GM23248 (cell line): ENCODE results near the gene E2F7. TPM values are rescaled to one million over a fixed set of nuclear protein-coding genes. Genes with fewer than 3 reads are reported as not detected.

Experiments used
- DNase-seq: peaks from one replicate; pipeline ENCODE4 v3.0.0-alpha.2; 2015
- H2AFZ ChIP-seq: fragments of 200-600 bp; sonication (generic); 2 replicates; pipeline ENCODE4 v1.6.1; 2016; ENCODE audit warnings: antibody characterized with exemption
- H3F3A ChIP-seq: fragments of 200-600 bp; sonication (generic); 2 replicates; pipeline ENCODE4 v1.6.1; 2016; ENCODE audit warnings: mild to moderate bottlenecking, antibody characterized with exemption, mixed run types; ENCODE audit not compliant: insufficient read depth
- H3K27ac ChIP-seq: fragments of 200-600 bp; sonication (generic); 2 replicates; pipeline ENCODE4 v1.5.1; 2016; ENCODE audit warnings: mild to moderate bottlenecking
- H3K27me3 ChIP-seq: fragments of 200-600 bp; sonication (generic); replicated peaks from 2 replicates; pipeline ENCODE4 v1.6.1; 2016; ENCODE audit warnings: mild to moderate bottlenecking; ENCODE audit not compliant: insufficient read depth
- H3K36me3 ChIP-seq: fragments of 200-600 bp; sonication (generic); 2 replicates; pipeline ENCODE4 v1.6.1; 2016; ENCODE audit warnings: low read depth, mild to moderate bottlenecking
- H3K4me1 ChIP-seq: fragments of 200-600 bp; sonication (generic); 2 replicates; pipeline ENCODE4 v1.6.1; 2016; ENCODE audit warnings: mild to moderate bottlenecking; ENCODE audit not compliant: insufficient read depth
- H3K4me2 ChIP-seq: fragments of 200-600 bp; sonication (generic); one replicate; pipeline ENCODE4 v1.6.1; 2016; ENCODE audit warnings: mild to moderate bottlenecking; ENCODE audit not compliant: unreplicated experiment
- H3K4me3 ChIP-seq: fragments of 200-600 bp; sonication (generic); 2 replicates; pipeline ENCODE4 v1.5.1; 2016; ENCODE audit warnings: mild to moderate bottlenecking
- H3K79me2 ChIP-seq: fragments of 200-600 bp; sonication (generic); 2 replicates; pipeline ENCODE4 v1.6.1; 2016; ENCODE audit warnings: mild to moderate bottlenecking; ENCODE audit not compliant: insufficient read depth
- H3K9ac ChIP-seq: fragments of 200-600 bp; sonication (generic); 2 replicates; pipeline ENCODE4 v1.6.1; 2016; ENCODE audit warnings: mild to moderate bottlenecking
- H3K9me2 ChIP-seq: fragments of 200-600 bp; sonication (generic); 2 replicates; pipeline ENCODE4 v1.6.1; 2016; ENCODE audit warnings: mixed run types, mild to moderate bottlenecking, moderate library complexity; ENCODE audit not compliant: insufficient read depth
- H3K9me3 ChIP-seq: fragments of 200-600 bp; sonication (generic); one replicate; pipeline ENCODE4 v1.6.1; 2017; ENCODE audit warnings: low read depth
- H4K20me1 ChIP-seq: fragments of 200-600 bp; sonication (generic); 2 replicates; pipeline ENCODE4 v1.6.0; 2016; ENCODE audit not compliant: insufficient read depth
- EZH2 ChIP-seq: fragments of 200-600 bp; sonication (generic); IDR thresholded peaks from 2 replicates; pipeline ENCODE4 v1.6.1; 2018; ENCODE audit warnings: antibody characterized with exemption, mild to moderate bottlenecking; ENCODE audit not compliant: insufficient read depth, poor library complexity, severe bottlenecking
- EZH2phosphoT487 ChIP-seq: fragments of 200-600 bp; sonication (generic); IDR thresholded peaks from 2 replicates; pipeline ENCODE4 v1.6.1; 2018; ENCODE audit warnings: antibody characterized with exemption, moderate library complexity, mild to moderate bottlenecking, low read depth; ENCODE audit not compliant: insufficient read depth
- WGBS, 2 experiments: methylation state at CpG; one replicate each; pipeline ENCODE4 v1.1.6; 2015 to 2017; ENCODE audit warnings: low lambda C conversion rate in 2 of 2, low coverage in 1 of 2; ENCODE audit errors: missing lambda C conversion rate in 2 of 2; 5-methylcytosine and 5-hydroxymethylcytosine counted together
- in situ Hi-C: fragments of 300-500 bp; cut with MboI; formaldehyde crosslinking; loops from 2 replicates; pipeline ENCODE4 v1.15.0; 2020
- polyA plus RNA-seq: library from polyadenylated mRNA; unstranded; fragments of >200 nt; fragmentation: Nextera tagmentation; extraction: Ambion mirVana; gene quantifications from 2 replicates; pipeline ENCODE4 v1.2.1, GENCODE V29; 2016
- total RNA-seq: library from RNA; depleted of rRNA; stranded (reverse); fragments of >200 nt; shearing (Covaris generic); gene quantifications from 2 replicates; pipeline ENCODE4 v1.2.3, GENCODE V29; 2014; rRNA removed

Gene E2F7
- total and polyA plus RNA-seq, 2 experiments from 2014 or later, result 2.5 to 5.7 TPM

- WGBS, 2 experiments, result 87 to 91% methylated on average over 25 to 26 of the region's 26 CpGs
- in situ Hi-C loops, result no loop called here
Measured at GRCh38 chr12:76984566-76984965, 80.8 kb downstream of the E2F7 start.

GRCh38 chr12:76983420-76983819 lies 81.9 kb downstream of the E2F7 start:
- no peak overlapping the region for H3K27ac ChIP-seq
- H3F3A ChIP-seq, result no peaks in the 10 kb centered on the region
- H3K4me1 ChIP-seq, result no peaks in the 10 kb centered on the region
- no peak overlapping the region for H3K9ac ChIP-seq
- 33 to 34% methylated on average over 2 of the region's 2 CpGs for WGBS, 2 experiments
- no peaks in the 10 kb centered on the region for H4K20me1 ChIP-seq
- in situ Hi-C loops, result no loop called here
- H3K36me3 ChIP-seq, result no peaks in the 10 kb centered on the region
- no peak for DNase-seq
- H3K79me2 ChIP-seq, result no peaks in the 10 kb centered on the region
- H2AFZ ChIP-seq, result no peak overlapping the region
- TF ChIP-seq EZH2 (no peak), EZH2phosphoT487 (no peak)
- 0 out of 2 replicates have a peak, but pooled peaks cover 6% of the 10 kb centered on the region for H3K9me2 ChIP-seq
- H3K4me3 ChIP-seq, result no peak overlapping the region
- H3K9me3 ChIP-seq, result no peaks in the 10 kb centered on the region
- H3K4me2 ChIP-seq, result no peak overlapping the region
- no peaks in the 10 kb centered on the region for H3K27me3 ChIP-seq

More at GRCh38 chr12:76984566-76984965, 80.8 kb downstream of the E2F7 start:
- Histone ChIP-seq H3K36me3 (no peaks in the 10 kb centered on the region), H3K9me2 (0 out of 2 replicates have a peak, but pooled peaks cover 6% of the 10 kb centered on the region), H4K20me1 (no peaks in the 10 kb centered on the region), H3K27me3 (no peaks in the 10 kb centered on the region), H3K9me3 (no peaks in the 10 kb centered on the region), H3K4me3 (no peak overlapping the region), H3K9ac (no peak overlapping the region), H3F3A (no peaks in the 10 kb centered on the region), H3K79me2 (no peaks in the 10 kb centered on the region), H3K27ac (no peak overlapping the region), H3K4me1 (no peaks in the 10 kb centered on the region), H3K4me2 (no peak overlapping the region), H2AFZ (no peak overlapping the region)
- no peak for TF ChIP-seq EZH2
- no peak for TF ChIP-seq EZH2phosphoT487
- DNase-seq, result no peak

- Histone ChIP-seq H3K9me3 (no peaks in the 10 kb centered on the region), H3K4me1 (no peaks in the 10 kb centered on the region), H3F3A (no peaks in the 10 kb centered on the region), H4K20me1 (no peaks in the 10 kb centered on the region), H3K4me2 (no peak overlapping the region), H3K9me2 (0 out of 2 replicates have a peak, but pooled peaks cover 6% of the 10 kb centered on the region), H3K27me3 (0 out of 2 replicates have a peak, but pooled peaks cover 3% of the 10 kb centered on the region), H3K36me3 (no peaks in the 10 kb centered on the region), H2AFZ (no peak overlapping the region), H3K79me2 (no peaks in the 10 kb centered on the region), H3K27ac (no peak overlapping the region), H3K9ac (no peak overlapping the region), H3K4me3 (no peak overlapping the region)
- in situ Hi-C loops, result no loop called here
- DNase-seq, result no peak
- TF ChIP-seq EZH2phosphoT487 (no peak), EZH2 (no peak)
- 93 to 98% methylated on average over 2 of the region's 2 CpGs for WGBS, 2 experiments
Measured at GRCh38 chr12:76980196-76980595, 85.2 kb downstream of the E2F7 start.

GRCh38 chr12:76976777-76977382 lies 88.5 kb downstream of the E2F7 start:
- Histone ChIP-seq H3K4me1 (no peaks in the 10 kb centered on the region), H3K27ac (no peak overlapping the region), H3K9ac (no peak overlapping the region), H3K36me3 (no peaks in the 10 kb centered on the region), H3F3A (no peaks in the 10 kb centered on the region), H3K27me3 (0 out of 2 replicates have a peak, but pooled peaks cover 3% of the 10 kb centered on the region), H3K4me2 (no peak overlapping the region), H3K9me2 (no peaks in the 10 kb centered on the region), H4K20me1 (no peaks in the 10 kb centered on the region), H2AFZ (no peak overlapping the region), H3K4me3 (no peak overlapping the region), H3K79me2 (no peaks in the 10 kb centered on the region), H3K9me3 (no peaks in the 10 kb centered on the region)
- in situ Hi-C loops, result no loop called here
- peak; percentile 10 for DNase-seq
- 7 to 13% methylated on average over 2 of the region's 2 CpGs for WGBS, 2 experiments
- TF ChIP-seq EZH2phosphoT487, result no peak
- TF ChIP-seq EZH2, result no peak

Other genes starting within 250 kb of the E2F7 start
- gene CSRP2, start 186.6 kb downstream of the E2F7 start, total RNA-seq, result 53.0 and 62.2 TPM in 2 replicates
- 80.5 and 82.8 TPM in 2 replicates for gene CSRP2, start 186.6 kb downstream of the E2F7 start, polyA plus RNA-seq